Pancreas (tissue), 10 donors: Measurements from ENCODE around the gene ALPL. TPM values are rescaled to one million over a fixed set of nuclear protein-coding genes. Genes with fewer than 3 reads are reported as not detected.

Source experiments
- ATAC-seq, 4 donors: fragments of 200-7000 bp; cut with Tn5 transposase; one replicate each; pipeline versions ENCODE4 v1.8.0 to v1.9.1; 2020; ENCODE audit warnings: mild to moderate bottlenecking in 4 of 4, moderate library complexity in 4 of 4
- DNase-seq, 6 donors: peaks; one replicate each; pipeline ENCODE4 v3.0.0-alpha.2; 2020
- FAIRE-seq: peaks from 2 replicates; lab custom pipeline; 2012; peaks lifted over from hg19 to GRCh38; lab: Jason Lieb, UNC
- H3K27ac ChIP-seq, 4 donors: fragments of 200-600 bp; sonication (generic); 1 replicate in 3 of 4; 2 replicates in 1 of 4; pipeline versions ENCODE4 v1.5.0 to v1.8.0; 2020
- H3K27me3 ChIP-seq, 4 donors: fragments of 200-600 bp; one replicate each; pipeline ENCODE4 v1.8.0; 2021
- H3K36me3 ChIP-seq, 3 donors: fragments of 200-600 bp; sonication (generic) in 1 of 3; one replicate each; pipeline versions ENCODE4 v1.5.0 to v1.8.0; 2020 to 2021
- H3K4me1 ChIP-seq, 3 donors: fragments of 200-600 bp; one replicate each; pipeline ENCODE4 v1.8.0; 2021
- H3K4me3 ChIP-seq, 4 donors: fragments of 200-600 bp; sonication (generic) in 2 of 4; one replicate each; pipeline versions ENCODE4 v1.5.0 to v1.8.0; 2020 to 2021
- H3K9me3 ChIP-seq, 4 donors: fragments of 200-600 bp; one replicate each; pipeline ENCODE4 v1.8.0; 2021
- CTCF ChIP-seq, 4 donors: fragments of 200-600 bp; sonication (generic) in 3 of 4; IDR thresholded peaks; one replicate each; pipeline versions ENCODE4 v1.5.0 to v1.8.0; 2021; ENCODE audit warnings: antibody characterized with exemption in 4 of 4
- WGBS, 2 donors: extraction: QIAGEN DNeasy Blood & Tissue Kit; methylation state at CpG; one replicate each; pipeline ENCODE4 v1.1.7; 2013; 5-methylcytosine and 5-hydroxymethylcytosine counted together
- intact Hi-C, 3 donors: fragments of 100-400 bp; cut with DNase I; formaldehyde crosslinking; loops; one replicate each; pipeline versions ENCODE4 v1.11.1 to v1.14.2; 2022
- polyA plus RNA-seq, 2 donors: library from polyadenylated mRNA; stranded (reverse); fragments of 200-250 nt; gene quantifications; one replicate each; pipeline ENCODE4 v1.2.3, GENCODE V29; 2013
- total RNA-seq, 6 donors: library from RNA; stranded (reverse); fragmentation: NEBNext Ultra II Directional in 4 of 6; extraction: Animal tissue kit (Norgen Biotek cat#: 25700) in 4 of 6; gene quantifications; one replicate each; pipeline versions ENCODE4 v1.2.1 to v1.2.4, GENCODE V29; 2021 to 2023
- donor health status: healthy with polysubstance abuse.
- donor health status: DM: no; HTN: no; CAD: no; lungs with moderate emphysema.
- donor health status: DM: no; HTN: no; CAD: no.
- donor health status: control.
- donor health status: control.
- donor health status: Bipolar disorder and iron deficiency.
- donor health status: DM: yes; HTN: yes; CAD: no.
- donor health status: DM: no; HTN: no; CAD: no.
- donor health status: DM: no; HTN: no; CAD: no.
- donor health status: DM: yes; HTN: yes; CAD: no.

The ALPL gene
- total and polyA plus RNA-seq, 8 donors: 0.63 to 6.7 (median 3.0) TPM

- no peak overlapping the region for H3K27ac ChIP-seq
- TF ChIP-seq CTCF (IDR thresholded peaks at IDR 0.05): no peak
- intact Hi-C loops: no loop called here
- no peaks in the 10 kb centered on the region for H3K9me3 ChIP-seq
- H3K36me3 ChIP-seq: peaks cover 0 to 36% (median 19%) of the 10 kb centered on the region in 3 donors
- FAIRE-seq (no peak), ATAC-seq (no peak), DNase-seq (no peak)
- 77 to 83% methylated on average over 2 of the region's 2 CpGs for WGBS, 2 donors
- H3K27me3 ChIP-seq: no peaks in the 10 kb centered on the region
- H3K4me3 ChIP-seq: no peak overlapping the region
- no peaks in the 10 kb centered on the region for H3K4me1 ChIP-seq
Observed at GRCh38 chr1:21596628-21597027, 87.4 kb downstream of the ALPL start.

- Histone ChIP-seq H3K27me3 (no peaks in the 10 kb centered on the region), H3K4me1 (no peaks in the 10 kb centered on the region), H3K36me3 (peaks cover 0 to 47% (median 22%) of the 10 kb centered on the region in 3 donors), H3K27ac (no peak overlapping the region), H3K4me3 (no peak overlapping the region), H3K9me3 (no peaks in the 10 kb centered on the region)
- intact Hi-C loops: no loop called here
- DNase-seq (peak in 2 of 6 donors; percentile 33 to 75), ATAC-seq (no peak), FAIRE-seq (no peak)
- TF ChIP-seq CTCF (IDR thresholded peaks at IDR 0.05): no peak
- WGBS, 2 donors: 89 to 90% methylated on average over 15 to 19 of the region's 19 CpGs
Observed at GRCh38 chr1:21597753-21598152, 88.5 kb downstream of the ALPL start.

- intact Hi-C loops: no loop called here
- no peak for TF ChIP-seq CTCF (IDR thresholded peaks at IDR 0.05)
- WGBS, 2 donors: 78 to 86% methylated on average over 6 to 7 of the region's 7 CpGs
Observed at GRCh38 chr1:21598417-21598816, 89.2 kb downstream of the ALPL start.

GRCh38 chr1:21598904-21599303 is 89.7 kb downstream of the ALPL start:
- no peak for DNase-seq
- H3K27ac ChIP-seq: no peak overlapping the region
- WGBS, 2 donors: 82 to 88% methylated on average over 8 of the region's 8 CpGs
- H3K4me3 ChIP-seq: no peak overlapping the region
- no peak for TF ChIP-seq CTCF (IDR thresholded peaks at IDR 0.05)
- no peaks in the 10 kb centered on the region for H3K27me3 ChIP-seq
- no peak for FAIRE-seq
- intact Hi-C loops: no loop called here
- H3K9me3 ChIP-seq: no peaks in the 10 kb centered on the region
- no peaks in the 10 kb centered on the region for H3K4me1 ChIP-seq
- peaks cover 0 to 56% (median 22%) of the 10 kb centered on the region in 3 donors for H3K36me3 ChIP-seq
- no peak for ATAC-seq

More at GRCh38 chr1:21598417-21598816, 89.2 kb downstream of the ALPL start:
- no peaks in the 10 kb centered on the region for H3K27me3 ChIP-seq
- H3K9me3 ChIP-seq: no peaks in the 10 kb centered on the region
- DNase-seq: peak in 1 of 6 donors; percentile 21
- ATAC-seq: no peak
- no peak for FAIRE-seq
- H3K4me3 ChIP-seq: no peak overlapping the region
- H3K4me1 ChIP-seq: no peaks in the 10 kb centered on the region
- peaks cover 0 to 54% (median 22%) of the 10 kb centered on the region in 3 donors for H3K36me3 ChIP-seq
- no peak overlapping the region for H3K27ac ChIP-seq

GRCh38 chr1:21599402-21599801 is 90.2 kb downstream of the ALPL start:
- FAIRE-seq: no peak

More at GRCh38 chr1:21599402-21599801, 90.2 kb downstream of the ALPL start:
- Histone ChIP-seq H3K27ac (no peak overlapping the region), H3K4me3 (no peak overlapping the region), H3K27me3 (no peaks in the 10 kb centered on the region), H3K4me1 (no peaks in the 10 kb centered on the region), H3K36me3 (peaks cover 0 to 56% (median 22%) of the 10 kb centered on the region in 3 donors), H3K9me3 (no peaks in the 10 kb centered on the region)
- intact Hi-C loops: no loop called here
- ATAC-seq: no peak
- TF ChIP-seq CTCF (IDR thresholded peaks at IDR 0.05): no peak
- 90 to 94% methylated on average over 15 of the region's 15 CpGs for WGBS, 2 donors
- peak in 2 of 6 donors; percentile 24 to 62 for DNase-seq
